PC-3 (cell line): ENCODE measurements around the gene FRMPD4. TPM values are rescaled to one million over a fixed set of nuclear protein-coding genes. Genes with fewer than 3 reads are reported as not detected.

ENCODE experiments used
- ATAC-seq: fragments of 200-7000 bp; cut with Tn5 transposase; 2 replicates; pipeline ENCODE4 v1.9.1; 2020; ENCODE audit warnings: mild to moderate bottlenecking, moderate library complexity
- BruUV-seq: library from RNA; stranded (reverse); fragments of 400-500 nt; replicated peaks from 2 replicates; lab custom pipeline; 2021; lab: Mats Ljungman, UMichigan
- CTCF ChIA-PET: fragments of 300-600 bp; sonication (Branson Sonifier 250); formaldehyde crosslinking; loops from one replicate; lab custom pipeline; 2022; ENCODE audit warnings: antibody characterized with exemption; lab: Charles Lee
- POLR2A ChIA-PET: fragments of 300-600 bp; sonication (Branson Sonifier 250); formaldehyde crosslinking; loops from one replicate; lab custom pipeline; 2022; ENCODE audit warnings: antibody characterized with exemption; ENCODE audit not compliant: unreplicated experiment; lab: Charles Lee
- DNase-seq: peaks from one replicate; pipeline ENCODE4 v3.0.0-alpha.2; 2015
- H2AFZ ChIP-seq: fragments of 300-600 bp; sonication (generic); 2 replicates; pipeline ENCODE4 v1.6.0; 2016; ENCODE audit warnings: antibody characterized with exemption, low read length
- H3F3A ChIP-seq: fragments of 300-600 bp; sonication (generic); one replicate; pipeline ENCODE4 v1.6.0; 2017; ENCODE audit warnings: antibody characterized with exemption, low read length, control low read depth, mild to moderate bottlenecking; ENCODE audit not compliant: unreplicated experiment
- H3K27ac ChIP-seq: fragments of 300-600 bp; sonication (generic); 2 replicates; pipeline ENCODE4 v1.5.1; 2016; ENCODE audit warnings: mild to moderate bottlenecking, low read length
- H3K27me3 ChIP-seq: fragments of 300-600 bp; sonication (generic); 2 replicates; pipeline ENCODE4 v1.6.1; 2016; ENCODE audit warnings: low read length, mixed read lengths
- H3K36me3 ChIP-seq: fragments of 300-600 bp; sonication (generic); 2 replicates; pipeline ENCODE4 v1.6.1; 2016; ENCODE audit warnings: low read depth, mixed run types, low read length, mixed read lengths
- H3K4me1 ChIP-seq: fragments of 300-600 bp; sonication (generic); 2 replicates; pipeline ENCODE4 v1.5.1; 2016; ENCODE audit warnings: low read length; ENCODE audit not compliant: insufficient read depth
- H3K4me2 ChIP-seq: fragments of 300-600 bp; sonication (generic); 2 replicates; pipeline ENCODE4 v1.6.0; 2016; ENCODE audit warnings: low read length
- H3K4me3 ChIP-seq: fragments of 300-600 bp; sonication (generic); 2 replicates; pipeline ENCODE4 v1.5.1; 2016; ENCODE audit warnings: mild to moderate bottlenecking, low read length, mixed read lengths
- H3K79me2 ChIP-seq: fragments of 300-600 bp; sonication (generic); 2 replicates; pipeline ENCODE4 v1.6.1; 2017; ENCODE audit warnings: low read length, mixed read lengths
- H3K9ac ChIP-seq: fragments of 300-600 bp; sonication (generic); 2 replicates; pipeline ENCODE4 v1.6.0; 2016; ENCODE audit warnings: mild to moderate bottlenecking, low read length
- H3K9me2 ChIP-seq: fragments of 300-600 bp; sonication (generic); replicated peaks from 2 replicates; pipeline ENCODE4 v1.6.1; 2016; ENCODE audit warnings: mixed run types, low read length, mixed read lengths
- H3K9me3 ChIP-seq: fragments of 300-600 bp; sonication (generic); 2 replicates; pipeline ENCODE4 v1.6.1; 2016; ENCODE audit warnings: low read length, mixed read lengths
- H4K20me1 ChIP-seq: fragments of 300-600 bp; sonication (generic); 2 replicates; pipeline ENCODE4 v1.6.1; 2016; ENCODE audit warnings: low read length, mixed read lengths
- EZH2 ChIP-seq: fragments of 300-600 bp; sonication (generic); IDR thresholded peaks from one replicate; pipeline ENCODE4 v1.6.1; 2017; ENCODE audit warnings: antibody characterized with exemption, mild to moderate bottlenecking, low read length; ENCODE audit not compliant: unreplicated experiment
- EZH2phosphoT487 ChIP-seq: fragments of 300-600 bp; sonication (generic); IDR thresholded peaks from 2 replicates; pipeline ENCODE4 v1.6.1; 2018; ENCODE audit warnings: mild to moderate bottlenecking, antibody characterized with exemption, low read length, borderline replicate concordance
- intact Hi-C: fragments of 100-400 bp; cut with micrococcal nuclease; formaldehyde crosslinking; loops from 2 replicates; pipeline ENCODE4 v1.9.0; 2023
- total RNA-seq: library from RNA; depleted of rRNA; stranded (reverse); fragments of >200 nt; gene quantifications from 2 replicates; pipeline ENCODE4 v1.2.3, GENCODE V29; 2014
- TF ChIP-seq, protein P1 (sequence below): fragments of 300-600 bp; sonication (generic); conservative IDR thresholded peaks from 2 replicates; pipeline ENCODE4 v1.5.1; 2017; ENCODE audit warnings: antibody characterized with exemption, low read depth, mild to moderate bottlenecking, low read length

The FRMPD4 gene
- total RNA-seq, 1 experiment from 2014 or later = 0.15 TPM

DNA sequence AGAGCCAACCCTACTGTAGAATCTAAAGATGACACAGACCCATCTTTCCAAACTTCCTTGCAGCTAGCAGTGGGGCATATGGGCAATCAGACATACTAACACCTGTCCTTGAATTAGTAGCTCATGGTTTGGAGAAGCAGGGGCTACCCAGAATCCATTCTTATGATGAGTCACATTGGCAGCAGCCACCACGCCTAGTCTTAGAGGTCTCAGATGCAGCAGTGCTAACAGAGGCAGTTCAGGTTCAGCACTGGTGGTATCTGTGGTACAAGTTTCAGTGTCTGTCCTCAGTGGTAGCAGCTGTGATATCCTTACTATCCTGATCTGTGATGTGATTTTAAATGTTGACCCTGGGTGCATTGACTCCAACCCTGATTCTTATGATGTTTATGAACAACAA, 68.1 kb downstream of the FRMPD4 start:
- no peaks in the 10 kb centered on the region for H3K36me3 ChIP-seq
- BruUV-seq = no TSS peak
- H3K9me3 ChIP-seq = no peaks in the 10 kb centered on the region
- no peaks in the 10 kb centered on the region for H3K27me3 ChIP-seq
- no peak overlapping the region for H3K4me3 ChIP-seq
- peaks cover 27% of the 10 kb centered on the region for H3K4me1 ChIP-seq
- no peaks in the 10 kb centered on the region for H3F3A ChIP-seq
- H3K9me2 ChIP-seq = no peaks in the 10 kb centered on the region
- no peaks in the 10 kb centered on the region for H4K20me1 ChIP-seq
- intact Hi-C loops = no loop called here
- DNase-seq (peak; percentile 24), ATAC-seq (no peak)
- POLR2A ChIA-PET = interaction anchor here (0.6 kb wide), 1 partner anchor 54 kb away, joined by 3 read pairs; no protein-coding TSS in a partner anchor
- no peaks in the 10 kb centered on the region for H3K79me2 ChIP-seq
- no peak overlapping the region for H3K4me2 ChIP-seq
- H3K9ac ChIP-seq = no peak overlapping the region
- TF ChIP-seq, protein P1, sequence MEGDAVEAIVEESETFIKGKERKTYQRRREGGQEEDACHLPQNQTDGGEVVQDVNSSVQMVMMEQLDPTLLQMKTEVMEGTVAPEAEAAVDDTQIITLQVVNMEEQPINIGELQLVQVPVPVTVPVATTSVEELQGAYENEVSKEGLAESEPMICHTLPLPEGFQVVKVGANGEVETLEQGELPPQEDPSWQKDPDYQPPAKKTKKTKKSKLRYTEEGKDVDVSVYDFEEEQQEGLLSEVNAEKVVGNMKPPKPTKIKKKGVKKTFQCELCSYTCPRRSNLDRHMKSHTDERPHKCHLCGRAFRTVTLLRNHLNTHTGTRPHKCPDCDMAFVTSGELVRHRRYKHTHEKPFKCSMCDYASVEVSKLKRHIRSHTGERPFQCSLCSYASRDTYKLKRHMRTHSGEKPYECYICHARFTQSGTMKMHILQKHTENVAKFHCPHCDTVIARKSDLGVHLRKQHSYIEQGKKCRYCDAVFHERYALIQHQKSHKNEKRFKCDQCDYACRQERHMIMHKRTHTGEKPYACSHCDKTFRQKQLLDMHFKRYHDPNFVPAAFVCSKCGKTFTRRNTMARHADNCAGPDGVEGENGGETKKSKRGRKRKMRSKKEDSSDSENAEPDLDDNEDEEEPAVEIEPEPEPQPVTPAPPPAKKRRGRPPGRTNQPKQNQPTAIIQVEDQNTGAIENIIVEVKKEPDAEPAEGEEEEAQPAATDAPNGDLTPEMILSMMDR = no peak
- no peak for TF ChIP-seq EZH2
- no peak for TF ChIP-seq EZH2phosphoT487
- CTCF ChIA-PET = no interaction called here
- H3K27ac ChIP-seq = no peak overlapping the region
- H2AFZ ChIP-seq = no peak overlapping the region

DNA sequence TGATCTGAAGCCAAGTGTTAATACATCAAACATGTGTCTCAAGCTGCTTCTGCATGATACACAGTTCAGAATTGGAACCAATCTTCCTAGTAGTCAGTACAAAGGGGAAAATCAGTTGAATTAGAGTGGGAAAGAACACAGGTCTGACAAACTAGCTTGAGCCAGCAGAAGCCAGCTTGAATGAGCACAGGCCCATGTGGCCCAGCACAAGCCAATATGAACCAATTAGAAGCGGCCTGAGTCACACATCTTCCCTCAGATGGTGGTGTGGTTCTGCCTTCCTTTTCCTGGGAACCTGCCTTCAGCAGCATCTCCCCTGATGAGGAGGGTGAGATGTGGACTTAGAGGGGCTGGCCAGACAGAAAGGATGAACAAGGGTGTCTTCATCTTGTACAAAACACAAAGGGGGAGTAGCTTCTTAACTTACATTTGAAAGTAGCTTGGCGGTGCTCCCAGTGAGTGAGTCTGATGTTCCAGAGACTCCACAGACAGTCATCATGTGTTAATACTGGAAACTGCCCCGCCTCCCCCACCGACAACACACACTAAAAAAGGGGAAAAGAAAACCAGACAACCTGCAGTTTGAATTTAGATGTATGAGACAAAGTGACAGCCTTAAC, 72.0 kb downstream of the FRMPD4 start:
- Histone ChIP-seq H2AFZ (peak overlapping the region; percentile 70), H3K4me3 (peak overlapping the region; percentile 44), H3K9me2 (no peaks in the 10 kb centered on the region), H4K20me1 (no peaks in the 10 kb centered on the region), H3F3A (no peaks in the 10 kb centered on the region), H3K4me1 (peaks cover 33% of the 10 kb centered on the region), H3K27me3 (no peaks in the 10 kb centered on the region), H3K9ac (peak overlapping the region; percentile 62), H3K36me3 (no peaks in the 10 kb centered on the region), H3K4me2 (peak overlapping the region; percentile 77), H3K27ac (peak overlapping the region; percentile 94), H3K79me2 (no peaks in the 10 kb centered on the region), H3K9me3 (no peaks in the 10 kb centered on the region)
- no TSS peak for BruUV-seq
- ChIA-PET POLR2A (interaction anchor here (0.7 kb wide), 1 partner anchor 150 kb away, joined by 13 read pairs; no protein-coding TSS in a partner anchor), CTCF (no interaction called here)
- intact Hi-C loops = loop anchor here (5.0 kb wide), 1 partner anchor 58 kb away; no protein-coding TSS in a partner anchor
- TF ChIP-seq EZH2phosphoT487 (no peak), EZH2 (no peak)
- TF ChIP-seq, protein P1 = no peak
- DNase-seq (peak; percentile 84), ATAC-seq (peak; percentile 80)

DNA sequence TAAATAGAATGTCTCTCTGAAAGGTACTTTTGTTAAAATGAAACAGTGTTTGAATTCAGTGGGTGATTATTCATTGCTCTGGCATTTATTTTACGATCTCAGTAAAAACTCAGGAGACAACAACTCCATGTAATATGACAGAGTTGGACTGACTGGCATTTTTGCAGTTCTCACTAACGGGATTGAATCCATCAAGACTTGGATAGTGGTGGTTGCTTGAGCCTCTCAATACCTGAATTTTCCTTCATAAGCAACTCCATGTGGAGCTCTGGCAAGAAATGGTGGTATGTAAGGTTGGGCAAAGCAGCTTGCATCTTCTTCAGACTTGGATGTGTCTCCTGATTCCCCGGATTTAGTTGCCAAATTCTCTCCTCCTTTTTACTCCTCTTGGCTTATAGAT, 72.7 kb downstream of the FRMPD4 start:
- H3F3A ChIP-seq = no peaks in the 10 kb centered on the region
- H4K20me1 ChIP-seq = no peaks in the 10 kb centered on the region
- H3K4me1 ChIP-seq = peaks cover 33% of the 10 kb centered on the region
- H2AFZ ChIP-seq = peak overlapping the region; percentile 70
- peak overlapping the region; percentile 62 for H3K9ac ChIP-seq
- ChIA-PET POLR2A (interaction anchor here (0.6 to 0.7 kb wide), 2 partner anchors 24 to 39 kb away, joined by 3 to 7 read pairs; no protein-coding TSS in a partner anchor), CTCF (no interaction called here)
- peak; percentile 80 for ATAC-seq
- H3K36me3 ChIP-seq = no peaks in the 10 kb centered on the region
- H3K27me3 ChIP-seq = no peaks in the 10 kb centered on the region
- intact Hi-C loops = loop anchor here (1.0 to 5.0 kb wide), 3 partner anchors 14 to 72 kb away; no protein-coding TSS in a partner anchor
- peak overlapping the region; percentile 94 for H3K27ac ChIP-seq
- H3K4me2 ChIP-seq = peak overlapping the region; percentile 77
- H3K9me3 ChIP-seq = no peaks in the 10 kb centered on the region
- no peak for TF ChIP-seq EZH2phosphoT487
- TF ChIP-seq, protein P1 = no peak
- TF ChIP-seq EZH2 = no peak
- DNase-seq = peak; percentile 84
- H3K9me2 ChIP-seq = no peaks in the 10 kb centered on the region
- H3K4me3 ChIP-seq = peak overlapping the region; percentile 44
- no peaks in the 10 kb centered on the region for H3K79me2 ChIP-seq
- no TSS peak for BruUV-seq
